ENCODE measurements around the gene NCAM1.

Gene NCAM1

DNA sequence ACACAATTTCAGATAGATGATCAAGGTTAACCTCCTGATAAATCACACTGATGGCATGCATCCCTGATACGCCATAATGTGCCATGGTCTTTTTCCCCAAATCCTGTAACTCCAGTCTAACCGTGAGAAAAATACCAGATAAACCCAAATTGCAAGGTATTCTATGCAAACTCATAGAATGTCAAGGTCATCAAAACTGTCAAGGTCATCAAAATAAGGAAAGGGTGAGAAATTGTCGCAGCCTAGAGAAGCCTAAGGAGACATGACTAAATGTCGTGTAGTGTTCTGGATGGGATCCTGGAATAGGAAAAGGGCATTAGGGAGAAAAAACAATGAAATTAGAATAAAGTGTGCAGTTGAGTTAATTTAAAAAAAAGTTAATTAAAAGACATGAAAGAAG is 357.9 kb downstream of the NCAM1 start:
- Histone ChIP-seq H3K4me2 (ENCODE audit: low read length) (no peak overlapping the region), H3K9ac (no peak overlapping the region), H3K4me1 (peaks cover 16% of the 10 kb centered on the region), H3K27me3 (ENCODE audit: control insufficient read depth, insufficient read depth, low read length) (no peaks in the 10 kb centered on the region), H3K36me3 (ENCODE audit: control insufficient read depth, insufficient read depth, low read length) (no peaks in the 10 kb centered on the region), H3K9me3 (ENCODE audit: control insufficient read depth, low read length) (no peaks in the 10 kb centered on the region), H2AFZ (no peak overlapping the region), H3K27ac (no peak overlapping the region), H3K79me2 (no peaks in the 10 kb centered on the region), H3K4me3 (ENCODE audit: low read depth, low read length) (no peak overlapping the region)
- no peak for TF ChIP-seq CTCF (IDR thresholded peaks at IDR 0.05)

DNA sequence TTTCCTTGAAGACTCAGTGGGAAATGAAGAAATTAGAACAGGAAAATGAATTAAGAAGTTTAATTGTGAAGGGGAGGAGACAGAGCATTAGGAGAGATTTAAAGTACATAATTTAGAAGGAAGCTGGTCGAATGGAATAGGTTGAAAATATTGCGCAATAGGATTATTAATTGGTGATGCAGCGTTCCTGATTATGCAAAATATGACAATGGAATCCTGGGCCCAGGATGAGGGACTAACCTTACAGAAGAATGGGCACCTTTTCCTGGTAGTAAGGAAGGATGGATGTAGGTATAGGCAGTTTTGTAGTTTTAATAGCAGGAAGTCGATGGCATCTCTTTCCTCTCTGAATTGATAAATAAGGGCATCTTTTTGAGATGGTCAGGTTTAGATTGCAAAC is 360.9 kb downstream of the NCAM1 start:
- TF ChIP-seq CTCF (IDR thresholded peaks at IDR 0.05), result no peak
- no peak overlapping the region for H3K4me3 ChIP-seq (ENCODE audit: low read depth, low read length)
- no peak overlapping the region for H3K4me2 ChIP-seq (ENCODE audit: low read length)
- no peaks in the 10 kb centered on the region for H3K36me3 ChIP-seq (ENCODE audit: control insufficient read depth, insufficient read depth, low read length)
- no peak overlapping the region for H3K9ac ChIP-seq
- H3K27ac ChIP-seq, result no peak overlapping the region
- H3K79me2 ChIP-seq, result no peaks in the 10 kb centered on the region
- no peaks in the 10 kb centered on the region for H3K27me3 ChIP-seq (ENCODE audit: control insufficient read depth, insufficient read depth, low read length)
- peaks cover 11% of the 10 kb centered on the region for H3K4me1 ChIP-seq
- H2AFZ ChIP-seq, result no peak overlapping the region
- no peaks in the 10 kb centered on the region for H3K9me3 ChIP-seq (ENCODE audit: control insufficient read depth, low read length)

DNA sequence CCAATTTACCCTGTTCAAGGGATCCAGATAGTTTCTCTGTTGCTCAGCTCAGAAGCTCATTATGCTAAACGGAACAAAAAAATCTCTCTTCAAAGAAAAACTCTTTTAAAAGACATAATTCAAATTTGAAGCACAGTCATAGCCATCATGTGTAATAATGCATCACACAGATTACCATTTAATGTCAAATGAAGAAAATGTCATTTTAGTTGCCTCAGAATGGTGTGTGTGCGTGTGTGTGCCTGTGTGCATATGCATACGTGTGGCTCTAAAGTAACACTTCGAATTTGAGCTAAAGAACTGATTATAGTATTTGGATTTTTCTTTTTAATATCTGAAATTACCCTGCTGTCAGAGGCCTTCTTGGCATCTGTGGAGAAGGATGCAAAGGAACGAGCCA is 363.0 kb downstream of the NCAM1 start:
- Histone ChIP-seq H3K4me1 (no peaks in the 10 kb centered on the region), H3K79me2 (no peaks in the 10 kb centered on the region), H2AFZ (no peak overlapping the region), H3K27me3 (ENCODE audit: control insufficient read depth, insufficient read depth, low read length) (no peaks in the 10 kb centered on the region), H3K36me3 (ENCODE audit: control insufficient read depth, insufficient read depth, low read length) (no peaks in the 10 kb centered on the region), H3K9ac (no peak overlapping the region), H3K27ac (no peak overlapping the region), H3K9me3 (ENCODE audit: control insufficient read depth, low read length) (no peaks in the 10 kb centered on the region), H3K4me2 (ENCODE audit: low read length) (no peak overlapping the region), H3K4me3 (ENCODE audit: low read depth, low read length) (no peak overlapping the region)
- no peak for TF ChIP-seq CTCF (IDR thresholded peaks at IDR 0.05)
